T-helper 22 cell (primary cell): ENCODE results near the gene NDUFB6.
"Not testable (repeated sequence)": the region's sequence is repeated elsewhere in the genome, so short reads cannot be mapped to it uniquely, and the experiment has no call there.

Experiments
- DNase-seq: peaks from one replicate; pipeline ENCODE4 v3.0.0-alpha.2; 2020; ENCODE audit warnings: low read depth

NDUFB6 gene

DNA sequence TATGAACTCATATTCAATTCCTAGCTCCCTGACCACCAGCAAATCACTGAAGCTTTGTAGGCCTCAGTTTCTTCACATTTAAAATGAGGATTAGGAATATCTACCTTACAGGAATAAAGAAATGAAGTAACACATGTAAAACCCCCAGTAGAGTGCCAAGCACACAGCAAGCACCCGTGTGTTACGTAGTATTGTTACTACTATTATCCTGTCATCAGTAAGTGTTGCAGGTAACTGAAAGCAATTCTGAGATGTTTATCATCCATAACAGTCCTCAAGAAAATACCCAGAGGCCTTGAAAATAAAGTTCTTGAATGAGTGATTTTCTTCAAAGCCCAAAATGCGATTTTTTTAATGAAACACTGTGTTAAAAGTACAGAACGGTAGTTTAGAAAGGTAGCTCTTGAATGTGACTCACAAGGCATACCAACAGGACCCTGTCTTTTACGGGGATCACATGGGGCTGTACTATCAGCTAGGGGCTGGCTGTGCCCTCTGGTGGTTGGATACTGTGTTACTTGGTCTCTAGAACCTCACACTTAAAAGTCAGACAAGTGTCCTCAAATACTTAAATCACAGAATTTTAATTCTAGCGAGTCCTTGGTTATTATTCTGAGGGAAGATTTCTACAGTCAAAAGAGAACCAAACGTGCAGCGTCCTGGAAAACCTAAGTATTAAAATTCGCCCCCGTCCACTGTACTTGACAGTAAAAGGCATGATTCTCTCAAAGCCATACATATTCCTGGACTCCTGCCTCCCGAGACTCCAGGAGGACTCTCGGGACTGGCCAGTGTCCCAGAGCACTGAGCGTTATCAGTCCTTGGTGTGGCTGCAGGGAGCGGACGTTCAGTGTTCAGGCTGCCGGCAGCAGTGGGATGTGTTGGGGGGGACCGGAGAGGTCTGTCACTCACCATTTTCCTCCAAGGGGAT lies 725 bp downstream of the NDUFB6 start:
- peak; percentile 65 for DNase-seq

- DNase-seq = no peak
Measured at GRCh38 chr9:32570262-32570661, 2.7 kb downstream of the NDUFB6 start.

DNA sequence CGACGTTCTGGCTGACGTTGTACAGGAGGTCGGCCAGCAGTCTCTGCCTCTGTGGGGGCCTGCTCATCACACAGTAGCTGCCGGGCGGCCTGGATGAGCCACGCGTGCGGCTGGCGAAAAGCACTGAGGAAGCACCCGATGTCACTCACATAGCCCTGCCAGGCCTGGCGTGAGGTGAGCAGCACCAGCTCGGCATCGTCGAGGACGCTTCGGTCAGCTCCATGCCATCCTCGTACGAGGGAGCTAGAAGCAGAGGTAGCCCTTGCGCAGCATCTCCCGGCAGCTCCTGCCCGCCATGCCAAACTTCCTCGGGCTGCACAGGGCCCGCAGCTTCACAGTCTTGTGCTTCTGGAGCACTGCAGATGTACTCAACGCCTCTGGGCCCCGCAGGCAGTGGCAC lies 6.2 kb downstream of the NDUFB6 start:
- DNase-seq = no peak

DNA sequence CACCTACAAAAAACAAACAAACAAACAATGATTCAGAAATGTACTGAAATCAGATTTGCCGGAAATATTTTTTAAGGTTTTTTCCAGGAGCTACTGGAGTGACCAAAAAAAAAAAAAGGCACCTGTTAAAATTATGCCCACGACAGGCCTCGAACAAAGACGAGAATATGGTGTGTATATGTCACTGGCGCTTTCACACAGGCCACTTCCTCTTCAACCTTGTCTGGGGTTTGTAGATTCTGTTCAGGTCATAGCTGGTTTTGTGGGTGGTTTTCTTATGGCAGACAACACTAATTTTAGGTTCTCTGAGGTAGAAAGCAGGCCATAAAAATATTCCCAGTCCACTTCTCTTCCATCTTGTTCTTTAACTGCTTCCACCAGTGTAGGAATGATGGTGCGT lies 7.0 kb downstream of the NDUFB6 start:
- no peak for DNase-seq

DNA sequence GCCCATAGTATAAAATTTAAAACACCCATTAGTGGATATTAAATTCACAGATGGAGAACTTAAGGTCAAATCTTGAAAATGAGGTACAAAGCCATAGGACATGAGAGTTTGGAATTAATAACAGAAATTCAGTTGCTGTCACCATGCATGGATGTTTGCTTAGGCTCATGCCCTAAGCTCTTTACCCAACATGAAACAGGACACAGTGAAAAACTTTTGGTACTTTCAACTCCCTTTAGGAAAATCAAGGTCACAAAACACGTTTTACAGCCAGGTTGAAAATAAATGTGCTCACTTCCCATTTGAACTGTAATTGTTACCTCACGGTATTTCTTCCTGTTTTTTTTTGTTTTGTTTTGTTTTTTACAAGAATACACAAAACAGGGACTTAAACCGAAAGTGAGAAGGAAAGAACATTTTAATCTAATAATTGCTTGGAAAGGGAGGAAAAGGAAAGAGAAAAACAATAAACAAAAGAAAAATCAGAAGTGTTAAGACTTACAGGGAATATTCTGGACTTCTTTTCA lies 14.5 kb downstream of the NDUFB6 start:
- DNase-seq = no peak

- DNase-seq = no peak
Measured at GRCh38 chr9:32554591-32554990, 18.4 kb downstream of the NDUFB6 start.

GRCh38 chr9:32554107-32554506 lies 18.9 kb downstream of the NDUFB6 start:
- no peak for DNase-seq

- DNase-seq = peak; percentile 86
Measured at GRCh38 chr9:32552172-32552872, 20.6 kb downstream of the NDUFB6 start, which contains the start of the genes SMIM27 and TOPORS. Gene SMIM27, plus strand, starts transcription at chr9:32552327. Its CDS starts 108 bp downstream, at chr9:32552435. Gene TOPORS, minus strand, starts transcription at chr9:32552586. Its CDS starts 150 bp downstream, at chr9:32552436.

DNA sequence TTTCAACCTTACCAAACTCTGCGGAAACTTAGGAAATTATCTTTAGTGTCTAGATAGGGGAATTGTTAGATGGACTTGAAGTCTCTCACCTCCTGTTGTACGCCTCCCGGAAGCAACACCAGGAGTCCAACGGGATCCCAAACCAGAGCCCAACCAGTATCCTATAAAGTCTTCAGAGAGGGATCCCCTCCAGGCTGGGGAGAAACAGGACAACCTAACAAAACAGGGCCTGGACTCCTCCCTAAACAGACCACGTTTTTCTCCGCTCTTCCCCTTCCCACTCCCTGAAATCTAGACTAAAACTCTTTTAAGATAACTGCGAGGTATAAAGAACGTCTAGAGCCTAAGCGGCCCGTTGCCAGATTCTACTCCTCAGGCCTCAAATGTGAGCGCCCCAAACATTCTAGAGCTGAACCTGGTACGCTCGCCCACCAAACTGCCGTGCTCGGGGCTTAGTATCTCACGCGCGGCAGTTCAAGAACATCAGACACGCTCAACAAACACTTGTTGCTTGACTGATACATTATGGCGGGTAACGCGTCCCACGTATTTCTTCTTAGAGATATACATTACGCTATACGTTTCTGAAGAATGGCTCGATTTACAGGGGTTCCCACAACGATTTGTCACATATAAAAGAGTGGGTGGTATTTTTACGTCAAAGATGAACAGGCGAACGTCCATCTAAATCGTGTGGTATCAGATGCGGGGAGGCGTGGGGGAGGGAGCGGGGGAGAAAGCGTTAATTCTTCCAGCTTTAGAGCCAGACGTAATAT lies 21.5 kb downstream of the NDUFB6 start:
- DNase-seq = no peak

GRCh38 chr9:32550562-32551275 lies 22.2 kb downstream of the NDUFB6 start:
- peak; percentile 97 for DNase-seq

GRCh38 chr9:32550150-32550561 lies 22.8 kb downstream of the NDUFB6 start:
- DNase-seq = no peak

DNA sequence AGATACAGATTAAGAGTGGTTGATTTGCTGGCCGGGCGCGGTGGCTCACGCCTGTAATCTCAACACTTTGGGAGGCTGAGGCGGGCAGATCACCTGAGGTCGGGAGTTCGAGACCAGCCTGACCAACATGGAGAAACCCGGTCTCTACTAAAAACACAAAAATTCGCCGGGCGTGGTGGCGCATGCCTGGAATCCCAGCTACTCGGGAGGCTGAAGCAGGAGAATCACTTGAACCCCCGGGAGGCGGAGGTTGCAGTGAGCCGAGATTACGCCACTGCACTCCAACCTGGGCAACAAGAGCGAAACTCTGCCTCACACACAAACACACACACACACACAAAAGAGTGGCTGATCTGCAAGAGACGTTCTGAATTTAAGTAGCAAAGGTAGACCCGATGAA lies 24.7 kb downstream of the NDUFB6 start:
- DNase-seq = not testable (repeated sequence)

DNA sequence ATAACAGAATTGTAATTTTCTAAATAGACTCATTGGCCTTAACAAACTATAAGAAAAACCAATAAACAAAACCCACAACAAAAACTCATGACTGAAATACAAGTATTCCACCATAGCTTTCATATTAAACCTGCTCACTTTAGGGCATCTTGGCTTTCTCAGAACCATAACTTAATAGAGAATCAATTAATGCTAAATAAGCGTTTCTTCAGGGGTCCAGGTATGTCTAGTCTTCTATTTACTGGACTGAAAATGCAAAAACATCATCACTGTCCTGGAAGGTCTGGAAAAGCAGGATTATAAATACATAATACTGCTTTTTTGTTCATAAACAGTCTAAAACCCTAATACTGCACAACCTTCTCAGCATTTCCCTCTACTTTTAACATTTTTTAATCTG lies 27.1 kb downstream of the NDUFB6 start:
- DNase-seq = no peak

DNA sequence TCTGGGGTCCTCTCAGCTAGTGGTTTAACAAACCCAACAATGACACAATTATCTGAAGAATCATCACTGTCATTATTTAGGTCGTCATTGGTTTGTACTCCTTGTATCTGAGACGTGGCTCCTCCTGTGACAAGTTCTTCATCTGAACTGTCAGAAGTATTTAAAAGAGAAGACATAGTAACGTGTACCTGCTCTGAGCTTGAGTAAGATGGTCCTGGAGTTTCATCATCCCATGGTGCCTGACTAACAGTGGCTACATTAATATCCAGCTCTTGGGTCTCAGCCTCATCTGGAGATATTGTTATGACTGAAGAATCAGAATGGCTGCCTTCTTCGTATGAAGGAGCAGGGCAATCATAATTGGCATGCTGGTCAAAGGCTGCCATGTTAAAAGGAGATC lies 29.9 kb downstream of the NDUFB6 start:
- no peak for DNase-seq

GRCh38 chr9:32533816-32534215 lies 39.1 kb downstream of the NDUFB6 start:
- no peak for DNase-seq

GRCh38 chr9:32533336-32533735 lies 39.6 kb downstream of the NDUFB6 start:
- DNase-seq = no peak

GRCh38 chr9:32526707-32527048 lies 46.3 kb downstream of the NDUFB6 start:
- no peak for DNase-seq

DNA sequence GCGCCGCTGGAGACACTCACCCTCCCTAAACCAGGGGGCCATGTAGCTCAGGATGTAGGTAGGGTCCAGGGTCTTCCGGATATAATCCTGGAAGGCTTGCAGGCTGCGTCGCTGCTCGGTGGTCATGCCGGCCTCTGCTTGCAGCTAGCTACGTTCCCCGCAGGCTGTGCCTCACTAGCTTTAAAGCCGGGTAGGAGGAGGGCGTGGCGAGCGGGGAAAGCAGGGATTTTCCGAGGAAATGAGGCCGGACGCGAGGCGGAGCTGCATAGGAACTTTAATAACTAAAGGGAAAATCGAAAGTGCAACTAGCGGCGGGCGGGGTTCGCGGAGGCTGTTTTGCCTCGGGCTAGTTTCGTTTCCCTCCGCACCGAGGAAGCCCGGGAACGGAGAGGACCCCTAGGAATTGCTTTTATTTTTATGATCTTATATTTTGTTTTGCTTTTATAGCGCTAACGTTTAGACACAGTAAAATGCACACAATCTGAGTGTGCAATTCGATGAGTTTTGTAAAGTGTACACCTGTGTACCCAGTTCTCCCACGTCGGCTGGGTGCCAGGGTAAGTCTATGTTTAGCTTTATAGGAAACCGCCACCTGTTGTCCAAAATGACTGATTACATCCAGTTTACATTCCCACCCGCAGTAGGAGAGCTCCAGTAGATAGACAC lies 46.8 kb downstream of the NDUFB6 start, which contains the start of gene RIGI:
RIGI (minus strand) TSS at position 156 of the 666 bp plus-strand sequence; CDS start at position 126, 30 bp downstream.
- peak; percentile 82 for DNase-seq

- DNase-seq = no peak
Measured at GRCh38 chr9:32525709-32526030, 47.3 kb downstream of the NDUFB6 start.

DNA sequence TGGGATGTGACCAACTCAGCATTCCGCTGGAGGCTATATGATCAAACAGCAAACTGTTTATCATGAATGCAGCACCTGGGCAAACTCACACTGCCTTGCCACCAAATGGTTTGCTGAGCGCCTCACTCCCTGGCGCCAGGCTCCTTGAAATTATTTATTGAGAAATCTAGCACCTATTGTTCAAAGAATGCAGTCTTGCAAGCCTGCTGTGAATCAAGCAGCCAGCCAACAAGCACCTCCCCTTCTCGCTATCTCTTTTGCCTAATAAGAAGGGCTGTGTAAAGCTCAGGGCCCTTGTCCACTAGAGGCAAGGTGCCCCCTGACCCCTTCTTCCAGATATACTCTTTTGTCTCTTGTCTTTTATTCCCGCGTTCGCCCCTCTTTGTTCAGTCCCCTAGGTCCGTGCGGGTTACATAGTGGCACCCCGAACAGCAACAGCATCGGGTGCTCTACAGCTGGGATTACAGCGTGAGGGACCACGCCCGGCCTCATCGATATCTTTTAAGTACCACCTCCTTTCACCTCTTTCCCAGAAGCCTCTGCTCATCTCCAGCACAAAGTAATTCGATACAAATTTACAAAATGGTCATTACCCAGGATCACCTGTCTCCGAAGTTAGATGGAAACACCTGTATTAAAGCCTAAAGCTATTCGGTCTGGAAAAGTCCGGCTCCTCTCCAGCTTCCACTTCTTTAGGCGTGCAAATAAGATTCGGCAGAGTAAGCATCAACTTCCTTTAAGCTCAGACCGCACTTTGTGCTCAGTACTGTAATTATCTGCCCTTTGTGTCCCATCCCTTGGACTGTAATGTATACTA lies 47.9 kb downstream of the NDUFB6 start:
- no peak for DNase-seq
